ENCODE results near the gene USP12. TPM values are rescaled to one million over a fixed set of nuclear protein-coding genes. Genes with fewer than 3 reads are reported as not detected.
A peak's percentile ranks its signal among the peaks of the same experiment; 100 is the strongest.

The USP12 gene
- total RNA-seq, 4 donors from 2014 or later = 25.9 to 57.2 (median 47.8) TPM

DNA sequence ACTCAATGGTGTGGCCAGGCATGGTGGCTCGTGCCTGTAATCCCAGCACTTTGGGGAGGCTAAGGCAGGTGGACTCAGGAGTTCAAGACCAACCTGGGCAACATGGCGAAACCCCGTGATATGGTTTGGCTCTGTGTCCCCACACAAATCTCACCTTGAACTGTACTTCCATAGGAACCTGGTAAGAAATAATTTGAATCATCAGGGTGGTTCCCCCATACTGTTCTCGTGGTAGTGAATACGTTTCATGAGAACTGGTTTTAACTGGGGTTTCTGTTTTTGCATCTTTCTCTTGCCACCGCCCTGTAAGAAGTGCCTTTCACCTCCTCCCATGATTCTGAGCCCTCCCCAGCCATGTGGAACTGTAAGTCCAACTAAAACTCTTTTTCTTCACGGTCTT is 49.6 kb downstream of the USP12 start:
- no peak overlapping the region for H3K4me3 ChIP-seq
- H3K9me3 ChIP-seq = no peaks in the 10 kb centered on the region
- no peaks in the 10 kb centered on the region for H3K36me3 ChIP-seq
- 91 to 92% methylated on average over 4 to 7 of the region's 7 CpGs for WGBS, 2 donors (ENCODE audit: low coverage in 1 of 2)
- H3K4me1 ChIP-seq = peaks cover 3 to 41% (median 14%) of the 10 kb centered on the region in 4 donors
- no peak overlapping the region for H3K27ac ChIP-seq
- intact Hi-C loops (cut with DNase I; ENCODE audit: low total_unique reads) (no loop called here), in situ Hi-C loops (cut with MboI; ENCODE audit: low pct_ligation_motif_present in 1 of 4, low pct_unique_long_range_greater_than_20kb in 1 of 4, low sequenced_read_pairs in 3 of 4) (no loop called here)
- DNase-seq = no peak
- no peaks in the 10 kb centered on the region for H3K27me3 ChIP-seq
- no peak for TF ChIP-seq EP300 (IDR thresholded peaks at IDR 0.05; ENCODE audit: low read depth)
- no peak for TF ChIP-seq POLR2AphosphoS5 (IDR thresholded peaks at IDR 0.05)
- TF ChIP-seq POLR2A (IDR thresholded peaks at IDR 0.05) = no peak
- TF ChIP-seq, protein P1, sequence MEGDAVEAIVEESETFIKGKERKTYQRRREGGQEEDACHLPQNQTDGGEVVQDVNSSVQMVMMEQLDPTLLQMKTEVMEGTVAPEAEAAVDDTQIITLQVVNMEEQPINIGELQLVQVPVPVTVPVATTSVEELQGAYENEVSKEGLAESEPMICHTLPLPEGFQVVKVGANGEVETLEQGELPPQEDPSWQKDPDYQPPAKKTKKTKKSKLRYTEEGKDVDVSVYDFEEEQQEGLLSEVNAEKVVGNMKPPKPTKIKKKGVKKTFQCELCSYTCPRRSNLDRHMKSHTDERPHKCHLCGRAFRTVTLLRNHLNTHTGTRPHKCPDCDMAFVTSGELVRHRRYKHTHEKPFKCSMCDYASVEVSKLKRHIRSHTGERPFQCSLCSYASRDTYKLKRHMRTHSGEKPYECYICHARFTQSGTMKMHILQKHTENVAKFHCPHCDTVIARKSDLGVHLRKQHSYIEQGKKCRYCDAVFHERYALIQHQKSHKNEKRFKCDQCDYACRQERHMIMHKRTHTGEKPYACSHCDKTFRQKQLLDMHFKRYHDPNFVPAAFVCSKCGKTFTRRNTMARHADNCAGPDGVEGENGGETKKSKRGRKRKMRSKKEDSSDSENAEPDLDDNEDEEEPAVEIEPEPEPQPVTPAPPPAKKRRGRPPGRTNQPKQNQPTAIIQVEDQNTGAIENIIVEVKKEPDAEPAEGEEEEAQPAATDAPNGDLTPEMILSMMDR (IDR thresholded peaks at IDR 0.05) = no peak

DNA sequence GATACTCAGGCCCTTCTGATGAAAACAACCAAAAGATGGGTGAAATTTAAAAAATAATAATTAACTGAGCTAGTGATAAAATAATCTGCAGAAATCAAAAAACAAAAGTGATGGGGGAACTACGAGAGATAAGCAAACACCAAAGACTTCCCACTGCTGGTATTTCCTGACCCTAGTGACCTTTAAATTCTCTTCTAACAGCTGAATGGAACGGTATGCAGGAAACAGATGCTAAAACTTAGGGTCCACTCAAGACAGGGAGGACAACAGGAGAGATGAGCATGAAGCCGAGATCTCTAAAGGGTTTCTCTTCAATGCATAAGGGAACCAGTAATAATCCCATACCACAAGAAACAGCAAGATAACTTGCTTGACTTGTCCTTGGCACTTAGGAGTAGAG is 50.8 kb downstream of the USP12 start:
- no peak overlapping the region for H3K27ac ChIP-seq
- TF ChIP-seq POLR2AphosphoS5 (IDR thresholded peaks at IDR 0.05) = no peak
- in situ Hi-C loops (cut with MboI; ENCODE audit: low pct_ligation_motif_present in 1 of 4, low pct_unique_long_range_greater_than_20kb in 1 of 4, low sequenced_read_pairs in 3 of 4) = no loop called here

GRCh38 chr13:27120011-27120410 is 51.6 kb downstream of the USP12 start:
- Histone ChIP-seq H3K27me3 (no peaks in the 10 kb centered on the region), H3K4me3 (no peak overlapping the region), H3K9me3 (no peaks in the 10 kb centered on the region), H3K27ac (no peak overlapping the region), H3K4me1 (peaks cover 3 to 28% (median 12%) of the 10 kb centered on the region in 4 donors), H3K36me3 (no peaks in the 10 kb centered on the region)
- 88% methylated on average over 3 of the region's 3 CpGs for WGBS, 2 donors (ENCODE audit: low coverage in 1 of 2)
- in situ Hi-C loops (cut with MboI; ENCODE audit: low pct_ligation_motif_present in 1 of 4, low pct_unique_long_range_greater_than_20kb in 1 of 4, low sequenced_read_pairs in 3 of 4) = no loop called here
- DNase-seq = no peak
- intact Hi-C loops (cut with DNase I; ENCODE audit: low total_unique reads) = no loop called here
- TF ChIP-seq, protein P1 (IDR thresholded peaks at IDR 0.05) = no peak
- TF ChIP-seq POLR2AphosphoS5 (IDR thresholded peaks at IDR 0.05) (no peak), EP300 (IDR thresholded peaks at IDR 0.05; ENCODE audit: low read depth) (no peak), POLR2A (IDR thresholded peaks at IDR 0.05) (no peak)

More for the DNA sequence above, 50.8 kb downstream of the USP12 start:
- no peak for DNase-seq
- H3K36me3 ChIP-seq = no peaks in the 10 kb centered on the region
- H3K9me3 ChIP-seq = no peaks in the 10 kb centered on the region
- 48 to 53% methylated on average over 3 of the region's 3 CpGs for WGBS, 2 donors (ENCODE audit: low coverage in 1 of 2)
- intact Hi-C loops (cut with DNase I; ENCODE audit: low total_unique reads) = no loop called here
- no peaks in the 10 kb centered on the region for H3K27me3 ChIP-seq
- no peak overlapping the region for H3K4me3 ChIP-seq
- peaks cover 3 to 31% (median 12%) of the 10 kb centered on the region in 4 donors for H3K4me1 ChIP-seq

GRCh38 chr13:27118428-27119054 is 53.1 kb downstream of the USP12 start:
- in situ Hi-C loops (cut with MboI; ENCODE audit: low pct_ligation_motif_present in 1 of 4, low pct_unique_long_range_greater_than_20kb in 1 of 4, low sequenced_read_pairs in 3 of 4) (no loop called here), intact Hi-C loops (cut with DNase I; ENCODE audit: low total_unique reads) (no loop called here)
- 79 to 84% methylated on average over 3 of the region's 3 CpGs for WGBS, 2 donors (ENCODE audit: low coverage in 1 of 2)
- Histone ChIP-seq H3K36me3 (no peaks in the 10 kb centered on the region), H3K9me3 (no peaks in the 10 kb centered on the region), H3K27ac (no peak overlapping the region), H3K4me1 (peaks cover 3 to 32% (median 12%) of the 10 kb centered on the region in 4 donors), H3K4me3 (no peak overlapping the region), H3K27me3 (no peaks in the 10 kb centered on the region)
- DNase-seq = no peak
- TF ChIP-seq POLR2AphosphoS5 (IDR thresholded peaks at IDR 0.05) = no peak
- TF ChIP-seq, protein P1 (IDR thresholded peaks at IDR 0.05) = no peak
- no peak for TF ChIP-seq EP300 (IDR thresholded peaks at IDR 0.05; ENCODE audit: low read depth)
- TF ChIP-seq POLR2A (IDR thresholded peaks at IDR 0.05) = no peak

DNA sequence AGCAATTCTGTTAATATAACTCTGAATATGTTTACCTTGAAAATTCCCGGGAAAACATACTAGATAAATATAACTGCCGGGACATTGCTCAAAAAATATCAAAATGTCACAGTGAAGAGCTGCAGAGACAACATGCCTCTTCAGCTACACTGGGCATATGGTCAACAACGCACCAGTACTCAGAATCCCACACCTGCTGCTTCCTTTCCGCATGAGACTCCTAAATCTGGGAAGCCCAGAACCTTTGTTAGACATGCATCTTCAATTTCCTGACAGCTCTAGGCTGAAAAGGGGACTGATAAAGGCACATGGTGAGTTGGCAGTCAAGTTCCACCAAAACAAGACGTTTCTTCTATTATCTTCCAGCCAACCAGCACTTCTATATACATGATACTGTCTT is 53.7 kb downstream of the USP12 start:
- in situ Hi-C loops (cut with MboI; ENCODE audit: low pct_ligation_motif_present in 1 of 4, low pct_unique_long_range_greater_than_20kb in 1 of 4, low sequenced_read_pairs in 3 of 4) = no loop called here
- DNase-seq = no peak
- no peaks in the 10 kb centered on the region for H3K9me3 ChIP-seq
- H3K36me3 ChIP-seq = no peaks in the 10 kb centered on the region
- 49 to 75% methylated on average over 5 of the region's 5 CpGs for WGBS, 2 donors (ENCODE audit: low coverage in 1 of 2)
- intact Hi-C loops (cut with DNase I; ENCODE audit: low total_unique reads) = no loop called here
- TF ChIP-seq, protein P1 (IDR thresholded peaks at IDR 0.05) = no peak
- no peak for TF ChIP-seq EP300 (IDR thresholded peaks at IDR 0.05; ENCODE audit: low read depth)
- no peak for TF ChIP-seq POLR2A (IDR thresholded peaks at IDR 0.05)
- no peak for TF ChIP-seq POLR2AphosphoS5 (IDR thresholded peaks at IDR 0.05)
- no peak overlapping the region for H3K4me3 ChIP-seq
- no peaks in the 10 kb centered on the region for H3K27me3 ChIP-seq
- peaks cover 3 to 35% (median 12%) of the 10 kb centered on the region in 4 donors for H3K4me1 ChIP-seq
- H3K27ac ChIP-seq = peak overlapping the region in 1 of 4 donors; percentile 19
